Spleen (tissue), 11 donors: ENCODE data around the gene S100B. TPM values are rescaled to one million over a fixed set of nuclear protein-coding genes. Genes with fewer than 3 reads are reported as not detected.

Experiments used
- DNase-seq: peaks from one replicate; pipeline ENCODE4 v3.0.0-alpha.2; 2020
- H3K27ac ChIP-seq, 8 donors: fragments of 200-600 bp; sonication (generic) in 7 of 8; 1 replicate in 4 of 8; 2 replicates in 4 of 8; pipeline versions ENCODE4 v1.5.0 to v1.8.0; 2016 to 2021; ENCODE audit warnings: inconsistent platforms in 4 of 8, mild to moderate bottlenecking in 4 of 8, moderate library complexity in 1 of 8
- H3K27me3 ChIP-seq, 7 donors: fragments of 200-600 bp; sonication (generic) in 6 of 7; replicated peaks in 1 of 7; 1 replicate in 4 of 7; 2 replicates in 3 of 7; pipeline versions ENCODE4 v1.5.0 to v1.8.0; 2016 to 2021; ENCODE audit warnings: inconsistent platforms in 3 of 7, mild to moderate bottlenecking in 1 of 7
- H3K36me3 ChIP-seq, 6 donors: fragments of 200-600 bp; sonication (generic) in 5 of 6; 1 replicate in 4 of 6; 2 replicates in 2 of 6; pipeline versions ENCODE4 v1.5.0 to v1.8.0; 2016 to 2021; ENCODE audit warnings: inconsistent platforms in 2 of 6
- H3K4me1 ChIP-seq, 6 donors: fragments of 200-600 bp; sonication (generic) in 5 of 6; 1 replicate in 3 of 6; 2 replicates in 3 of 6; pipeline versions ENCODE4 v1.5.0 to v1.8.0; 2016 to 2021; ENCODE audit warnings: inconsistent platforms in 3 of 6
- H3K4me3 ChIP-seq, 8 donors: fragments of 200-600 bp; sonication (generic) in 7 of 8; 1 replicate in 4 of 8; 2 replicates in 4 of 8; pipeline versions ENCODE4 v1.5.0 to v1.8.0; 2016 to 2021; ENCODE audit warnings: inconsistent platforms in 4 of 8, mild to moderate bottlenecking in 4 of 8, moderate library complexity in 2 of 8
- H3K9me3 ChIP-seq, 8 donors: fragments of 200-600 bp; sonication (generic) in 7 of 8; 1 replicate in 4 of 8; 2 replicates in 4 of 8; pipeline versions ENCODE4 v1.5.0 to v1.8.0; 2016 to 2021; ENCODE audit warnings: inconsistent platforms in 4 of 8
- POLR2A ChIP-seq, 3 donors: fragments of 450-650 bp; IDR thresholded peaks; one replicate each; pipeline ENCODE4 v1.5.1; 2017; ENCODE audit warnings: antibody characterized with exemption in 3 of 3, mild to moderate bottlenecking in 1 of 3
- POLR2AphosphoS5 ChIP-seq, 3 donors: sonication (generic); formaldehyde crosslinking; IDR thresholded peaks; one replicate each; pipeline ENCODE4 v1.5.1; 2017; ENCODE audit warnings: antibody characterized with exemption in 3 of 3
- WGBS, 5 donors: extraction: QIAGEN DNeasy Blood & Tissue Kit in 3 of 5; methylation state at CpG; one replicate each; pipeline versions ENCODE4 v1.1.5 to v1.1.7; 2013 to 2018; 5-methylcytosine and 5-hydroxymethylcytosine counted together
- intact Hi-C: fragments of 100-400 bp; cut with DNase I; formaldehyde crosslinking; loops from one replicate; pipeline ENCODE4 v1.15.0; 2023; ENCODE audit warnings: low total_unique reads
- polyA plus RNA-seq, 3 donors: library from polyadenylated mRNA; stranded (reverse); fragments of 200-250 nt; gene quantifications; one replicate each; pipeline ENCODE4 v1.2.1, GENCODE V29; 2013
- total RNA-seq, 7 donors: library from RNA; depleted of rRNA in 3 of 7; stranded (reverse); fragments of >200 nt in 3 of 7; fragmentation: NEBNext Ultra II Directional in 4 of 7; extraction: Animal tissue kit (Norgen Biotek cat#: 25700) in 4 of 7; gene quantifications; one replicate each; pipeline versions ENCODE4 v1.1.0 to v1.2.1, GENCODE V29; 2016 to 2021
- TF ChIP-seq, protein P1 (sequence below), 11 experiments: fragments of 200-600 bp in 7 of 11; fragments of 450-650 bp in 4 of 11; sonication (generic) in 4 of 11; IDR thresholded peaks in 8 of 11; conservative IDR thresholded peaks in 3 of 11; 1 replicate in 7 of 11; 2 replicates in 4 of 11; pipeline versions ENCODE4 v1.4.0 to v1.8.0; 2016 to 2021; ENCODE audit warnings: antibody characterized with exemption in 11 of 11, inconsistent platforms in 4 of 11, mild to moderate bottlenecking in 1 of 11
- donor health status: healthy with polysubstance abuse.
- donor health status: DM: no; HTN: no; CAD: no; lungs with moderate emphysema.
- donor health status: DM: no; HTN: no; CAD: no.
- donor health status: Bipolar disorder and iron deficiency.
- donor health status: healthy.
- donor health status: DM: no; HTN: no; CAD: no.
- donor health status: DM: yes; HTN: yes; CAD: no.

S100B gene
- total and polyA plus RNA-seq, 10 donors: 9.7 to 46.0 (median 21.4) TPM

DNA sequence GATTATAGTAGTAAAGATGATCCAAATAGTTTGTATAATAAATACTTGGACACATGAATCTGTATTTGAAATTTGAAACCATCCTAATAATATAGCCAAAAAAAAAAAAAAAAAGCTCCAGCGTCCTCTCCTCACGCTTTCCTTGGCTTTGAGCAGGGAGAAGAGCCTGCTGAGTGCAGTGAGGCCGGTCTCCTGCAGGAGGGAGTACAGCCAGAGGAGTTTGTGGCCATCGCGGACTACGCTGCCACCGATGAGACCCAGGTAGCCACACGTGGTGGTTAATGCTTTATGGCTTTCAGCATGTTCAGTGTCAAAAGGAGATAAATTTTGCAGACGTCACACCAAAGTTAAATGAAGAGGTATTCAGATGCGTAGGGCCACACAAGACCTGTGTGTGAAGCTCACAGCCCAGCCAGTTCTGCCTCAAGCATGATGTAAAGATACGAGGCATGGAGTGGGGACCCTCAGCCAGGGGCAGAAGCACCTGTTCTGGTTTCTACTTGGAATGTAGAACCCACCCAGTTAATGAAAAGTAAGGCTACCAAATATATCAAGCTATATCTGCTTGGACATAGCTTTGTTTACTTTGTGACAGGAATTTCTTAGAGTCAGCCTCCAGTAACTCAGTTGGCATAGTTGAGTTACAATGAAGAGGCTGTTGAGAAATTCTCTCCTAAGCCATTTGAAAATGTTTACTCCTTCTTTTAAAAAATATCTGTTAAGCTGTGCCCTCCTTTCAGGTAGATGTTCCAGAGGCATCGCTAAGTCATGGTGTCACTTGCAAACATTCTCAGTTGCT, 38.7 kb upstream of the S100B start:
- Histone ChIP-seq H3K27me3 (no peaks in the 10 kb centered on the region), H3K4me3 (no peak overlapping the region), H3K36me3 (peaks cover 6 to 84% (median 68%) of the 10 kb centered on the region in 6 donors), H3K27ac (no peak overlapping the region), H3K9me3 (no peaks in the 10 kb centered on the region), H3K4me1 (peaks cover 7 to 34% (median 16%) of the 10 kb centered on the region in 6 donors)
- TF ChIP-seq POLR2AphosphoS5 (IDR thresholded peaks at IDR 0.05) (no peak), POLR2A (IDR thresholded peaks at IDR 0.05) (no peak)
- TF ChIP-seq, protein P1, sequence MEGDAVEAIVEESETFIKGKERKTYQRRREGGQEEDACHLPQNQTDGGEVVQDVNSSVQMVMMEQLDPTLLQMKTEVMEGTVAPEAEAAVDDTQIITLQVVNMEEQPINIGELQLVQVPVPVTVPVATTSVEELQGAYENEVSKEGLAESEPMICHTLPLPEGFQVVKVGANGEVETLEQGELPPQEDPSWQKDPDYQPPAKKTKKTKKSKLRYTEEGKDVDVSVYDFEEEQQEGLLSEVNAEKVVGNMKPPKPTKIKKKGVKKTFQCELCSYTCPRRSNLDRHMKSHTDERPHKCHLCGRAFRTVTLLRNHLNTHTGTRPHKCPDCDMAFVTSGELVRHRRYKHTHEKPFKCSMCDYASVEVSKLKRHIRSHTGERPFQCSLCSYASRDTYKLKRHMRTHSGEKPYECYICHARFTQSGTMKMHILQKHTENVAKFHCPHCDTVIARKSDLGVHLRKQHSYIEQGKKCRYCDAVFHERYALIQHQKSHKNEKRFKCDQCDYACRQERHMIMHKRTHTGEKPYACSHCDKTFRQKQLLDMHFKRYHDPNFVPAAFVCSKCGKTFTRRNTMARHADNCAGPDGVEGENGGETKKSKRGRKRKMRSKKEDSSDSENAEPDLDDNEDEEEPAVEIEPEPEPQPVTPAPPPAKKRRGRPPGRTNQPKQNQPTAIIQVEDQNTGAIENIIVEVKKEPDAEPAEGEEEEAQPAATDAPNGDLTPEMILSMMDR (IDR thresholded peaks at IDR 0.05 in 8 of 11, conservative IDR thresholded peaks at IDR 0.05 in 3 of 11): no peak
- WGBS, 5 donors: 82 to 91% (median 85%) methylated on average over 12 of the region's 12 CpGs
- intact Hi-C loops: no loop called here
- DNase-seq: no peak

DNA sequence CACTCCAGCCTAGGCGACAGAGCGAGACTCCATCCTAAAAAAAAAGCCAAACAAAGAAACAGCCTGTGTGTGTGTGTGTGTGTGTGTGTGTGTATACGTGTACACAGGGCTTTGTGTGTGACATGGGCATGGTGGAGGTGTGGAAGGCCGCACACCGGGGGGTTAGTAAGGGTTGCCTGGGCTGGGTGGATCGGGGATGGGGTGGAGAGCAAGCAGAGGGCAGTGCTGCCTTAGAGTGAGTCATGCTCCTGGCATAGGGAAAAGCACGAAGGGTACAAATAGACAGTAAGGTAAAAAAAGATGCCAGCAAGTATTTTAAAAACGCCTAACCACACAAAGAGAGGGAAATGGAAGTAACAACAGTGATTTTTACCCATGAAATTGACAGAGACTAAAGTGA, 36.8 kb upstream of the S100B start:
- H3K9me3 ChIP-seq: no peaks in the 10 kb centered on the region
- TF ChIP-seq, protein P1 (IDR thresholded peaks at IDR 0.05 in 8 of 11, conservative IDR thresholded peaks at IDR 0.05 in 3 of 11): no peak
- TF ChIP-seq POLR2AphosphoS5 (IDR thresholded peaks at IDR 0.05) (no peak), POLR2A (IDR thresholded peaks at IDR 0.05) (no peak)
- DNase-seq: no peak
- 84 to 90% (median 87%) methylated on average over 8 of the region's 8 CpGs for WGBS, 5 donors
- H3K4me3 ChIP-seq: no peak overlapping the region
- intact Hi-C loops: no loop called here
- peaks cover 26 to 53% (median 35%) of the 10 kb centered on the region in 6 donors for H3K4me1 ChIP-seq
- H3K27ac ChIP-seq: no peak overlapping the region
- no peaks in the 10 kb centered on the region for H3K27me3 ChIP-seq
- H3K36me3 ChIP-seq: peaks cover 6 to 80% (median 52%) of the 10 kb centered on the region in 6 donors

DNA sequence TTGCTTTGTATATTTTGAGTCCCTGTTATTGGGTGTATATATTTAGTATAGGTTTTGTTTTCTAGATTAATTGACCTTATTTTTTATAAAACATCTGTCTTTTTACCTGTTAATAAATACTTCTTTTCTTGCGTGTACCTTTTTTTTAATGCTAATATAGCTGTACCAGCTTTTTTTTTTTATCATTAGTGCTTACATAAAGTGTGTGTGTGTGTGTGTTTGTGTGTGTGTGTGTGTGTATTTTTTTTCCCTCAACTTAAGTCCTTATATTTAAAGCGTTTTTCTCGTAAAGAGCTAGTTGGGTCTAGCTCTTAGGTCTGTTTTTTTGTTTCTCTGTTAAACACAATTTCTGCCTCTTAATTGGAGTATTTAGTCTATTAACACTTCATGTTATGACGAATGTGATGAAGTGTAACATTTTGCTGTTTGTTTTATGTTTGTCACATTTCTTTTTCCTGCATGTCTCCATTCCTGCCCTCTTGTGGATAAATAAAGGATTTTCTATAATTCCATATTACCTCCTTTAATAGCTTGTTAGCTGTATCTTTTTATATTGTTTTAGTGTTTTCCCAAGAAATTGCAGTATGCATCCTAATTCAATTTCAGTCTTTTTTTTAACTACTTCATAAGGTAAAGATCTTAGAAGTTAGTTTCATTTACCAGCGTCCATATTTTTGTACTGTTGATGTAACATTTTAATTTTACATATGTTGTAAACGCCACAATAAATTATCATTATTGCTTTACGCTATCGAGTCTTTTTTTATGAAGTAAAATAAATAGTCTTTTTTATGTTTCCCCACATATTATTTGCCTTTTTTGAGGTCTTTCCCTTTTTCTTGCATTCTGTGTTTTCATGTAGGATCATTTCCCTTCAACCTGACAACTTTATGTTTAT, 34.9 kb upstream of the S100B start:
- H3K27me3 ChIP-seq: no peaks in the 10 kb centered on the region
- 82 to 87% (median 84%) methylated on average over 8 of the region's 8 CpGs for WGBS, 5 donors
- TF ChIP-seq POLR2AphosphoS5 (IDR thresholded peaks at IDR 0.05): no peak
- no peak for TF ChIP-seq POLR2A (IDR thresholded peaks at IDR 0.05)
- TF ChIP-seq, protein P1 (IDR thresholded peaks at IDR 0.05 in 8 of 11, conservative IDR thresholded peaks at IDR 0.05 in 3 of 11): peak in 8 of 11 experiments; percentile 8 to 48 (median 36)
- peaks cover 29 to 65% (median 47%) of the 10 kb centered on the region in 6 donors for H3K4me1 ChIP-seq
- DNase-seq: no peak
- peak overlapping the region in 1 of 8 donors; percentile 97 for H3K4me3 ChIP-seq
- H3K9me3 ChIP-seq: no peaks in the 10 kb centered on the region
- peaks cover 3 to 61% (median 32%) of the 10 kb centered on the region in 6 donors for H3K36me3 ChIP-seq
- intact Hi-C loops: no loop called here
- H3K27ac ChIP-seq: peak overlapping the region in 1 of 8 donors; percentile 100
